IMR-90 (cell line): ENCODE results near the gene TMOD1.

Experiments used
- BHLHE40 ChIP-seq: fragments of 150-350 bp; IDR thresholded peaks from 2 replicates; pipeline ENCODE4 v1.6.1; 2016; ENCODE audit warnings: mild to moderate bottlenecking, low read depth, low read length
- CEBPB ChIP-seq: IDR thresholded peaks from 2 replicates; pipeline ENCODE4 v1.6.1; 2012; ENCODE audit warnings: low read depth, low read length, improper control_type of control experiment
- CHD1 ChIP-seq: IDR thresholded peaks from 2 replicates; pipeline ENCODE4 v1.6.1; 2012; ENCODE audit warnings: low read depth, low read length, improper control_type of control experiment
- CTCF ChIP-seq: conservative IDR thresholded peaks from 2 replicates; pipeline ENCODE4 v1.5.1; 2012; ENCODE audit warnings: mild to moderate bottlenecking, low read depth, low read length, improper control_type of control experiment
- ELK1 ChIP-seq: fragments of 150-350 bp; IDR thresholded peaks from 2 replicates; pipeline ENCODE4 v1.6.1; 2016; ENCODE audit warnings: low read depth, mild to moderate bottlenecking, low read length, moderate library complexity, borderline replicate concordance
- FOS ChIP-seq: fragments of 150-350 bp; IDR thresholded peaks from 2 replicates; pipeline ENCODE4 v1.6.1; 2016; ENCODE audit warnings: low read depth, low read length
- MAFK ChIP-seq: IDR thresholded peaks from 2 replicates; pipeline ENCODE4 v1.6.1; 2012; ENCODE audit warnings: low read depth, low read length, improper control_type of control experiment
- MAZ ChIP-seq: IDR thresholded peaks from 2 replicates; pipeline ENCODE4 v1.6.1; 2012; ENCODE audit warnings: low read depth, mild to moderate bottlenecking, low read length, improper control_type of control experiment, moderate library complexity, borderline replicate concordance
- MXI1 ChIP-seq: IDR thresholded peaks from 2 replicates; pipeline ENCODE4 v1.6.1; 2012; ENCODE audit warnings: low read depth, mild to moderate bottlenecking, low read length, moderate library complexity, borderline replicate concordance
- NFE2L2 ChIP-seq: fragments of 150-350 bp; IDR thresholded peaks from 2 replicates; pipeline ENCODE4 v1.6.1; 2016; ENCODE audit warnings: low read depth, mild to moderate bottlenecking, low read length
- POLR2A ChIP-seq: IDR thresholded peaks from 2 replicates; pipeline ENCODE4 v1.6.1; 2012; ENCODE audit warnings: mild to moderate bottlenecking, low read depth, low read length
- RAD21 ChIP-seq: IDR thresholded peaks from 2 replicates; pipeline ENCODE4 v1.6.1; 2012; ENCODE audit warnings: low read length, improper control_type of control experiment
- SMC3 ChIP-seq: fragments of 150-350 bp; IDR thresholded peaks from 2 replicates; pipeline ENCODE4 v1.6.1; 2016; ENCODE audit warnings: low read depth, mild to moderate bottlenecking, antibody characterized with exemption, low read length, moderate library complexity

- TF ChIP-seq MXI1 (no peak), CTCF (no peak), CEBPB (no peak), CHD1 (no peak), MAZ (no peak), RAD21 (no peak), POLR2A (no peak), BHLHE40 (no peak), NFE2L2 (no peak), ELK1 (no peak), SMC3 (no peak), MAFK (no peak), FOS (no peak)
Observed at GRCh38 chr9:97479496-97480159, 21.8 kb upstream of the TMOD1 start.
